IPS-15b (cell line): ENCODE data around the gene PKDREJ.

Experiments used
- H3K27me3 ChIP-seq: one replicate; pipeline ENCODE4 v1.6.1; 2013; ENCODE audit warnings: low read length; ENCODE audit not compliant: control insufficient read depth, insufficient read depth
- H3K36me3 ChIP-seq: one replicate; pipeline ENCODE4 v1.6.1; 2013; ENCODE audit warnings: low read length; ENCODE audit not compliant: control insufficient read depth, insufficient read depth
- H3K4me1 ChIP-seq: one replicate; pipeline ENCODE4 v1.6.1; 2013; ENCODE audit warnings: mild to moderate bottlenecking, low read length; ENCODE audit not compliant: control insufficient read depth, insufficient read depth
- H3K4me3 ChIP-seq: one replicate; pipeline ENCODE4 v1.5.1; 2013; ENCODE audit warnings: low read depth, low read length
- H3K9ac ChIP-seq: one replicate; pipeline ENCODE4 v1.6.1; 2013; ENCODE audit warnings: low read depth, mild to moderate bottlenecking, low read length
- H3K9me3 ChIP-seq: one replicate; pipeline ENCODE4 v1.6.1; 2013; ENCODE audit warnings: mild to moderate bottlenecking, low read length; ENCODE audit not compliant: control insufficient read depth, insufficient read depth

PKDREJ gene

DNA sequence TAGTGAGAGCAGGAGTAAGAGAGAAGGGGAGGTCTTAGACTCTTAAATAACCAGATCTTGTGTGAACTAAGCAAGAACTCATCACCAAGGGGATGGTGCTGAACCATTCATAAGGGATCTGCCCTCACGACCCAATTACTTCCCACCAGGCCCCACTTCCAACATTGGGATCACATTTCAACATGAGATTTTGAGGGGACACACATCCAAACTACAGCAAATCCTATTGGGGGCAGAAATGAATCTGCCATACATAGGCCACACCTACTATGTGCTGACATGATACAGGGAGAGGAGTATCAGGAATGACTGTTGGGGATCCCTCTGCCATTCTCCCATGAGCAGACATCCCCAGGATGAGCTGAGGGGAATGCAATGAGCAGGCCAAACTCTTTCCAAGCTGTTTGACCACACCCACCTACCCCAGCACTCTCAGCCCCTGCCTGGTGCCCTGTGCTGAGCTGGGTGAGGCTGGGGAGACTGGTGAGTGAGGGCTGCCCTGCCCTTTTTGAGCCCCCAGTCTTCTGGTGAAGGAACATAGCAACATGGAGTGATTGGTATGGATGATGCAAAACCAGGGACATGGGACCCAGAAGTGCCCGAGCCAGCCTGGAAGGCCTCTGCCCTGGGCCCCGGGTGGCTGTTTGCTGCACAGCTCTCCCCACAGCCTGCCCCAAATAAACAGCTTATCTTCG, 32.3 kb upstream of the PKDREJ start:
- no peaks in the 10 kb centered on the region for H3K9me3 ChIP-seq
- H3K36me3 ChIP-seq, result peaks cover 12% of the 10 kb centered on the region
- peaks cover 13% of the 10 kb centered on the region for H3K4me1 ChIP-seq
- H3K4me3 ChIP-seq, result peak overlapping the region; percentile 81
- peak overlapping the region; percentile 89 for H3K9ac ChIP-seq
- no peaks in the 10 kb centered on the region for H3K27me3 ChIP-seq

GRCh38 chr22:46294784-46295183, 31.6 kb upstream of the PKDREJ start:
- Histone ChIP-seq H3K4me1 (peaks cover 13% of the 10 kb centered on the region), H3K4me3 (no peak overlapping the region), H3K9ac (peak overlapping the region; percentile 24), H3K27me3 (no peaks in the 10 kb centered on the region), H3K36me3 (peaks cover 15% of the 10 kb centered on the region), H3K9me3 (no peaks in the 10 kb centered on the region)

GRCh38 chr22:46293577-46294260, 30.6 kb upstream of the PKDREJ start:
- Histone ChIP-seq H3K4me1 (peaks cover 13% of the 10 kb centered on the region), H3K9me3 (no peaks in the 10 kb centered on the region), H3K36me3 (peaks cover 15% of the 10 kb centered on the region), H3K4me3 (no peak overlapping the region), H3K27me3 (no peaks in the 10 kb centered on the region), H3K9ac (no peak overlapping the region)

DNA sequence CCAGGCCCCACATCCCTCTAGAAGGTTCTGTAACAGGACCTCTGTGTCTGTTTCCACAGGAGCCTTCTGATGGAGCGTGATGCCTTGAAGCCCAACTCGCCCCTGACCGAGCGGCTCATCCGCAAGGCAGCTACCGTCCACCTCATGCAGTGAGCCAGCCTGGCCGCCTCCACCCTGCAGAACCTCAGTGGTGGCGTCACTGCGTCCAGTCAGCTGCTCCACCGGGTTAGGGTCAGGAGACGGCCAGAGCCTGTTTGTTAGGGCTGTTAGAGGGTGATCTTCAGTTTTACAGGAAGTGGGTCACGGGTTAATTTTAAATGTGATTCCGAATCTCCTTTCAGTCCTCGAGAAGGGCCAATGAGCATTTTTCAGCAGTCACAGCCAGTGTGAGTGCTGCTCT, 29.6 kb upstream of the PKDREJ start:
- Histone ChIP-seq H3K4me3 (no peak overlapping the region), H3K36me3 (peaks cover 15% of the 10 kb centered on the region), H3K4me1 (peaks cover 13% of the 10 kb centered on the region), H3K9me3 (no peaks in the 10 kb centered on the region), H3K27me3 (no peaks in the 10 kb centered on the region), H3K9ac (no peak overlapping the region)

GRCh38 chr22:46292173-46292572, 29.0 kb upstream of the PKDREJ start:
- Histone ChIP-seq H3K4me1 (peaks cover 9% of the 10 kb centered on the region), H3K9me3 (no peaks in the 10 kb centered on the region), H3K27me3 (no peaks in the 10 kb centered on the region), H3K36me3 (peaks cover 13% of the 10 kb centered on the region), H3K9ac (no peak overlapping the region), H3K4me3 (no peak overlapping the region)

DNA sequence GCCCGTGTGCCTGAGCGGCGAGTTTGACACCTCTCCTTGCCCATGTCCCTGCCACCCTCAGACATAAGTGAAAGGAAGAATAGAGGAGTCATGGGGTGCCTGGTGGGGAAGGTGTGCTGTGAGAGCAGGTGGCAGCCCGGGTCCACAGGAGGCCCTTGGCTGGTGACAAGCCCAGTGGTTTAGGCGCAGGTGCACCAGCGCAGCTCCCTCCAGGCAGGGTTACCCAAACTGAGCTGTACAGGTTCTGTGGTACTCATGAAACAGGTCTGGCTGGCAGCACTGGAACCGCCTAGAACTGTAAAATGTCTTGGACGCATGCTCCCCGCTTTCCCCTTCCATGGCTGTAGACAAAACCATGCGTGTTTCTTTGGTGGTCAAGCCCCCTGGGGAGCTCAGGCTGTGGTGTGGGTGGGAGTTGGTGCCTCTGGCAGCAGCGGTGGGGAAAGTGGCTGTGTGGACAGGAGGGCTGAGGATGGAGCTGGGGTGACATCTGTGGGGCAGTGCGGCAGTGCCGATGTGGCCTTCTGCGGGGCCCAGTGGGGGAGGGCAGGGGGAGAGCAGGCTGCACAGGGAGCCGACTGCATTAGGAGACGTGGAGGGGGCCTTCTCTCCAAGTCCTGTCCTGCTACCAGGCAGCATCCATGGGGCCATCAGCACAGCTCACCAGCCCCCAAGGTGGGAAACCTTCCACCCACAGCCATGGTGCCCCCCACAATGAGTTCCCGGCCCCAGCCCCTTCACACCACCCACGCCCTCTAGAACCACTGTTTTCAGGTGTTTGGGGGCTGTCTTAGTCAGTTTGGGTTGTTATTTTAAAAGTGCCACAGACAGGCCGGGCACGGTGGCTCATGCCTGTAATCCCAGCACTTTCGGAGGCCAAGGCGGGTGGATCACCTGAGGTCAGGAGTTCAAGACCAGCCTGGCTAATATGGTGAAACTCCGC, 28.0 kb upstream of the PKDREJ start:
- Histone ChIP-seq H3K9me3 (no peaks in the 10 kb centered on the region), H3K9ac (no peak overlapping the region), H3K4me1 (peaks cover 9% of the 10 kb centered on the region), H3K4me3 (no peak overlapping the region), H3K36me3 (peaks cover 18% of the 10 kb centered on the region), H3K27me3 (no peaks in the 10 kb centered on the region)

DNA sequence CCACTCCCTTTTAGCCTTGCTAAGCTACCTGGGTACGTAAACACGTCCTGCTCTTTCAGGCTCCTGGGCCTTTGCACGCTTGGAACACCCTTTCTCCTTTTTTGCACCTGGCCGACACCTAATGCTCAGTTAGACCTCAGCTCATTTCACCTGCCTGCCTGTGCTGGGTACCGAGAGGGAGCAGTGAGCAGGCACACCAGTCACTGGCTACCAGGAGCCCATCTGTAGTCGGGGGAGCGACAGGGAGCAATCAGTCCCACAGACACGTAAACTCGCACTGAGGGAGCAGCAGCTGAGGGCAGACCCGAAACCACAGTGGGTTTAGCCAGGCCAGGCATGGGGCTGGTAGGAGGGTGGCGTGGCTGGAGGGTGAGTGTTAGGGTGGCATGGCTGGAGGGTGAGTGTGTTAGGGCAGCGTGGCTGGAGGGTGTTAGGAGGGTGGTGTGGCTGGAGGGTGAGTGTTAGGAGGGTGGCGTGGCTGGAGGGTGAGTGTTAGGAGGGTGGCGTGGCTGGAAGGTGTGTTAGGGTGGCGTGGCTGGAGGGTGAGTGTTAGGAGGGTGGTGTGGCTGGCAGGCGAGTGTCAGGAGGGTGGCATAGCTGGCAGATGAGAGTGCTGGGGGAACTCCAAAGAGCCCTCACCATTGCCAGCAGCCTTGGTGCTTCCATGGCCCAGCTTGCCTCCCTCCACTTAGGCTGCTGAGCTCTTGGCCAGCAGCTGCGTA, 27.1 kb upstream of the PKDREJ start:
- Histone ChIP-seq H3K9me3 (no peaks in the 10 kb centered on the region), H3K9ac (no peak overlapping the region), H3K27me3 (no peaks in the 10 kb centered on the region), H3K4me3 (no peak overlapping the region), H3K36me3 (peaks cover 19% of the 10 kb centered on the region), H3K4me1 (peaks cover 2% of the 10 kb centered on the region)

GRCh38 chr22:46289244-46289891, 26.2 kb upstream of the PKDREJ start:
- Histone ChIP-seq H3K4me1 (no peaks in the 10 kb centered on the region), H3K27me3 (no peaks in the 10 kb centered on the region), H3K4me3 (no peak overlapping the region), H3K9ac (no peak overlapping the region), H3K9me3 (no peaks in the 10 kb centered on the region), H3K36me3 (peaks cover 24% of the 10 kb centered on the region)

DNA sequence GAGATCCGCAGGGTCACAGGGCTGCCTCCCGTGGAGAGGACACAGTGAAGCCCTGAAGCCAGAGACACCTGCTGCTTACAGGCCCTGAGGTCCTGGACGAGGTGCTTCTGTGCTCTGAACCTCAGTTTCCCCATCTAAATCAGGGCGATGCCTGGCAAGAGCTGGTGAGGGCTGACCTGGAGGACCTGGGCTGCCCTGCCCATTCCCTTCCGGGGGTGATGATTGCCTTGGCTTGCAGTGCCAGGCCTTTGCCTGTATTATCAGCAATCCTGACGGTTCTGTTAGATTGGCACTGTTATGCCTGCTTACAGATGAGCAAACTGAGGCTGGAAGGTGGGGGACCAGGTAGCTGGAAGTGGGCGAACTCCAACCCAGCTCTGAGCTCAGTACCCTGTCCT, 25.7 kb upstream of the PKDREJ start:
- H3K9me3 ChIP-seq, result no peaks in the 10 kb centered on the region
- H3K36me3 ChIP-seq, result peaks cover 29% of the 10 kb centered on the region
- no peak overlapping the region for H3K9ac ChIP-seq
- no peak overlapping the region for H3K4me3 ChIP-seq
- no peaks in the 10 kb centered on the region for H3K4me1 ChIP-seq
- no peaks in the 10 kb centered on the region for H3K27me3 ChIP-seq

DNA sequence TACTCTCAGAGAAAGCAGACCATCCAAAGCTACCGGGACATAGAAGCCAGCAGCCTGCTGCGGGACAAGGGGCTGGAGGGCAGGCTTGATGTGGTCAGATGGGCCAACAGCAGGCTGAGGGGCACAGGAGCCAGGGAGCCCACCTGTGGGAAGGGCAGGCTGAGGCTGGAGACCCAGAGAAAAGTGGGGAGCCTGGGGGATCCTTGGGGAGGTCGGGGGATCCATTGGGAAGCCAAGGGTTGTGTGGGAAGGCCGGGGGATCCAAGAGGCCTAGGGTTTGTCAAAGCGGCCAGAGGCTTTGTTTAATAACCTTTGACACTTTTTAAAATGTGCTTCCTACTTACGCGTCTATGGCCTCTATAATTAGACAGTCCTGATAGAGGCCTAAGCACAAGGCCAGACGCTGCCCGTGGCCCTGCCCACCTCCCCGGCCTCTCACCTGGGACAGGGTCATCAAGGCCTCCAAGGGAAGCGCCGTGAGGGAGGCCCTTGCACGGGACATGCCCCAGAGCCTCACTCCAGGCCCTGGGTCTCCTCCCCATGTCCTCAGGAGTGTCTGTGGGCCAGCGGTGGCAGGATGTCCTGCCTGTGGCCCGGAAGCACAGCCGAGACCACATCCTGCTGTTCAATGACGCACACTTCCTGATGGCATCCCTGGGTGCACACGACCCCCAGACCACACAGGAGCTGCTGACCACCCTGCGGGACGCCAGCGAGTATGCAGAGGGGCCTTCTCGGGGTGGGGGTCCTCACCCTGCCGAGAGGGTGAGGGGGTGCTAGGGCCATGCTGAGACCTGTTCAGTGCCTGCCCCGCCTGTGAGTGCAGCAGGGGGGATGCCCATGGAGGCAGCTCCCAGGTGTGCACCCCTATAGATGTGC, 25.0 kb upstream of the PKDREJ start:
- H3K4me3 ChIP-seq, result no peak overlapping the region
- H3K4me1 ChIP-seq, result no peaks in the 10 kb centered on the region
- peaks cover 29% of the 10 kb centered on the region for H3K36me3 ChIP-seq
- no peaks in the 10 kb centered on the region for H3K9me3 ChIP-seq
- H3K9ac ChIP-seq, result no peak overlapping the region
- no peaks in the 10 kb centered on the region for H3K27me3 ChIP-seq
